DND-41 (cell line): ENCODE results near the gene GNB3.

Source experiments
- ATAC-seq: fragments of 200-7000 bp; cut with Tn5 transposase; 3 replicates; pipeline ENCODE4 v1.9.1; 2021; ENCODE audit warnings: low read depth; ENCODE audit not compliant: insufficient read depth
- DNase-seq: peaks from one replicate; pipeline ENCODE4 v3.0.0-alpha.2; 2020
- H2AFZ ChIP-seq: 2 replicates; pipeline ENCODE4 v1.6.0; 2012; ENCODE audit warnings: low read depth, low read length
- H3K27ac ChIP-seq: 2 replicates; pipeline ENCODE4 v1.5.1; 2012; ENCODE audit warnings: low read length, inconsistent platforms
- H3K27me3 ChIP-seq: fragments of 200-600 bp; sonication (generic); 2 replicates; pipeline ENCODE4 v1.6.0; 2012; ENCODE audit warnings: low read length, mild to moderate bottlenecking, inconsistent platforms; ENCODE audit not compliant: insufficient read depth, poor library complexity
- H3K36me3 ChIP-seq: 2 replicates; pipeline ENCODE4 v1.5.1; 2012; ENCODE audit warnings: low read length, inconsistent platforms; ENCODE audit not compliant: insufficient read depth
- H3K4me1 ChIP-seq: 2 replicates; pipeline ENCODE4 v1.5.1; 2012; ENCODE audit warnings: mild to moderate bottlenecking, low read length; ENCODE audit not compliant: insufficient read depth
- H3K4me2 ChIP-seq: 2 replicates; pipeline ENCODE4 v1.6.0; 2012; ENCODE audit warnings: mild to moderate bottlenecking, moderate library complexity, low read length, inconsistent platforms; ENCODE audit not compliant: insufficient read depth
- H3K4me3 ChIP-seq, 2 experiments: fragments of 200-600 bp in 1 of 2; shearing (Covaris generic) in 1 of 2; 2 replicates each; pipeline ENCODE4 v1.5.1; 2012 to 2016; ENCODE audit warnings: inconsistent platforms in 2 of 2, low read length in 2 of 2, mild to moderate bottlenecking in 2 of 2, low read depth in 1 of 2, moderate library complexity in 1 of 2
- H3K79me2 ChIP-seq: 2 replicates; pipeline ENCODE4 v1.6.0; 2012; ENCODE audit warnings: low read length, inconsistent platforms; ENCODE audit not compliant: insufficient read depth
- H3K9ac ChIP-seq: 2 replicates; pipeline ENCODE4 v1.6.0; 2012; ENCODE audit warnings: low read depth, mild to moderate bottlenecking, inconsistent platforms, low read length, moderate library complexity
- H3K9me3 ChIP-seq: 2 replicates; pipeline ENCODE4 v1.5.1; 2012; ENCODE audit warnings: low read length, moderate library complexity, mild to moderate bottlenecking, inconsistent platforms; ENCODE audit not compliant: insufficient read depth, severe bottlenecking
- H4K20me1 ChIP-seq: 2 replicates; pipeline ENCODE4 v1.6.0; 2012; ENCODE audit warnings: low read length; ENCODE audit not compliant: insufficient read depth
- EZH2 ChIP-seq: IDR thresholded peaks from 3 replicates; pipeline ENCODE4 v1.6.1; 2012; ENCODE audit warnings: borderline replicate concordance, low read depth, mild to moderate bottlenecking, moderate library complexity, low read length, inconsistent platforms; ENCODE audit not compliant: severe bottlenecking
- TF ChIP-seq, protein P1 (sequence below): IDR thresholded peaks from 2 replicates; pipeline ENCODE4 v1.5.1; 2012; ENCODE audit warnings: borderline replicate concordance, low read length, moderate library complexity, mild to moderate bottlenecking; ENCODE audit not compliant: poor library complexity, severe bottlenecking; ENCODE audit errors: extremely low read depth

Gene GNB3

GRCh38 chr12:6824901-6825381, 15.8 kb upstream of the GNB3 start:
- H2AFZ ChIP-seq = no peak overlapping the region
- H3K4me3 ChIP-seq = no peak overlapping the region
- ATAC-seq = no peak
- H3K9me3 ChIP-seq = no peaks in the 10 kb centered on the region
- H3K9ac ChIP-seq = no peak overlapping the region
- no peak for DNase-seq
- no peak overlapping the region for H3K4me2 ChIP-seq
- no peak for TF ChIP-seq EZH2
- TF ChIP-seq, protein P1, sequence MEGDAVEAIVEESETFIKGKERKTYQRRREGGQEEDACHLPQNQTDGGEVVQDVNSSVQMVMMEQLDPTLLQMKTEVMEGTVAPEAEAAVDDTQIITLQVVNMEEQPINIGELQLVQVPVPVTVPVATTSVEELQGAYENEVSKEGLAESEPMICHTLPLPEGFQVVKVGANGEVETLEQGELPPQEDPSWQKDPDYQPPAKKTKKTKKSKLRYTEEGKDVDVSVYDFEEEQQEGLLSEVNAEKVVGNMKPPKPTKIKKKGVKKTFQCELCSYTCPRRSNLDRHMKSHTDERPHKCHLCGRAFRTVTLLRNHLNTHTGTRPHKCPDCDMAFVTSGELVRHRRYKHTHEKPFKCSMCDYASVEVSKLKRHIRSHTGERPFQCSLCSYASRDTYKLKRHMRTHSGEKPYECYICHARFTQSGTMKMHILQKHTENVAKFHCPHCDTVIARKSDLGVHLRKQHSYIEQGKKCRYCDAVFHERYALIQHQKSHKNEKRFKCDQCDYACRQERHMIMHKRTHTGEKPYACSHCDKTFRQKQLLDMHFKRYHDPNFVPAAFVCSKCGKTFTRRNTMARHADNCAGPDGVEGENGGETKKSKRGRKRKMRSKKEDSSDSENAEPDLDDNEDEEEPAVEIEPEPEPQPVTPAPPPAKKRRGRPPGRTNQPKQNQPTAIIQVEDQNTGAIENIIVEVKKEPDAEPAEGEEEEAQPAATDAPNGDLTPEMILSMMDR = no peak
- peaks cover 31% of the 10 kb centered on the region for H3K4me1 ChIP-seq
- no peak overlapping the region for H3K27ac ChIP-seq
- H3K27me3 ChIP-seq = peaks cover 87% of the 10 kb centered on the region
- no peaks in the 10 kb centered on the region for H3K79me2 ChIP-seq
- H4K20me1 ChIP-seq = peaks cover 17% of the 10 kb centered on the region
- no peaks in the 10 kb centered on the region for H3K36me3 ChIP-seq

- no peak overlapping the region for H3K27ac ChIP-seq
- H3K4me3 ChIP-seq = no peak overlapping the region
- TF ChIP-seq, protein P1 = peak; percentile 92
- TF ChIP-seq EZH2 = no peak
- H3K4me2 ChIP-seq = no peak overlapping the region
- H4K20me1 ChIP-seq = peaks cover 17% of the 10 kb centered on the region
- peak; percentile 70 for DNase-seq
- peaks cover 87% of the 10 kb centered on the region for H3K27me3 ChIP-seq
- H3K9me3 ChIP-seq = no peaks in the 10 kb centered on the region
- peaks cover 31% of the 10 kb centered on the region for H3K4me1 ChIP-seq
- no peak overlapping the region for H3K9ac ChIP-seq
- no peaks in the 10 kb centered on the region for H3K79me2 ChIP-seq
- no peaks in the 10 kb centered on the region for H3K36me3 ChIP-seq
- ATAC-seq = peak; percentile 70
- no peak overlapping the region for H2AFZ ChIP-seq
Measured at GRCh38 chr12:6825398-6826124, 15.2 kb upstream of the GNB3 start.

- Histone ChIP-seq H3K27ac (no peak overlapping the region), H3K27me3 (peaks cover 89% of the 10 kb centered on the region), H3K4me3 (no peak overlapping the region), H2AFZ (no peak overlapping the region), H3K4me2 (no peak overlapping the region), H3K4me1 (peaks cover 25% of the 10 kb centered on the region), H3K9ac (no peak overlapping the region), H3K79me2 (no peaks in the 10 kb centered on the region), H4K20me1 (peaks cover 17% of the 10 kb centered on the region), H3K36me3 (no peaks in the 10 kb centered on the region), H3K9me3 (no peaks in the 10 kb centered on the region)
- no peak for DNase-seq
- ATAC-seq = no peak
- no peak for TF ChIP-seq EZH2
- TF ChIP-seq, protein P1 = no peak
Measured at GRCh38 chr12:6826125-6826733, 14.5 kb upstream of the GNB3 start.
